ENCODE measurements around the gene KRTAP10-2. TPM values are rescaled to one million over a fixed set of nuclear protein-coding genes. Genes with fewer than 3 reads are reported as not detected.

Gene KRTAP10-2
- total RNA-seq, 1 experiment from 2014 or later: not detected

DNA sequence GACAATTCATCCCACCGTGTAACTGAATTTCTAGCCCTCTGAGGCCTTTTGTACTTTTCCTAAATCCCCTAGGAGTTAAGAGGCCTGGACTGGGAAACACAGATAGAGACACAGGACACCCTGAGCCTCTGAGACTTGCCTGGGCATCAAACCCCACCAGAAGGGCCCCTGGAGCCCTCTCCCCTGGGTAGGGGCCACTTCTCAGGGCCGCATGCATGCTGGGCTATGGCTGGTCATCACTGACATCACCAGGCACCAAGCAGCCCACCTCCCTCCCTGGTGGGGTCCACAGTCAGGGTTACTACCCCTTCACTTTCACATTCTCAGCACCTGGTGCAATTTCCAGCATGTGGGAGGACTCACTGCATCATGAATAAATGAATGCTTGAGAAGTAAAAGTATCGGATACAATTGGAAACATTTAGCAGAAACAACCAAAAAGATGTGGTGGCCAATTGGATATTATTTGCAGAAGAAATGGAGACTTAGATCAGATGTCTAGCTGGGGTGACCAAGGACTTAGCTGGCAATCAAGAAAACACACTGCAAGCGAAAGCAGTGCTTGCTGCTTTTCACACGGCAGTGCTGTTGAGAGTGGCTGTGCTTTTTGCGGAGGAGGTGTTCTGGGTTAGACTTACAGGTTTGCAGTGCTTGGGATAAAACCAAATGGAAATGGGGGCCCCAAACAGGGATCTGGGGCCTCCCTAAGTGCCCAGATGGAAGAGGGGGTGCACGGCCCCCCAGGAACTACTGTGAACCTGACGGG is 48.1 kb upstream of the KRTAP10-2 start:
- no peaks in the 10 kb centered on the region for H3K23me2 ChIP-seq (ENCODE audit: insufficient read length, low read depth, low read length, poor library complexity, severe bottlenecking)
- no peak overlapping the region for H3K4me3 Mint-ChIP-seq
- H3K56ac ChIP-seq (ENCODE audit: insufficient read length, low read depth, low read length): no peak overlapping the region
- no peaks in the 10 kb centered on the region; a peak in 2 of 5 replicates for H3K9me3 Mint-ChIP-seq
- no peak overlapping the region for H2BK12ac ChIP-seq (ENCODE audit: insufficient read length, low read depth, low read length)
- TF ChIP-seq, protein P1, sequence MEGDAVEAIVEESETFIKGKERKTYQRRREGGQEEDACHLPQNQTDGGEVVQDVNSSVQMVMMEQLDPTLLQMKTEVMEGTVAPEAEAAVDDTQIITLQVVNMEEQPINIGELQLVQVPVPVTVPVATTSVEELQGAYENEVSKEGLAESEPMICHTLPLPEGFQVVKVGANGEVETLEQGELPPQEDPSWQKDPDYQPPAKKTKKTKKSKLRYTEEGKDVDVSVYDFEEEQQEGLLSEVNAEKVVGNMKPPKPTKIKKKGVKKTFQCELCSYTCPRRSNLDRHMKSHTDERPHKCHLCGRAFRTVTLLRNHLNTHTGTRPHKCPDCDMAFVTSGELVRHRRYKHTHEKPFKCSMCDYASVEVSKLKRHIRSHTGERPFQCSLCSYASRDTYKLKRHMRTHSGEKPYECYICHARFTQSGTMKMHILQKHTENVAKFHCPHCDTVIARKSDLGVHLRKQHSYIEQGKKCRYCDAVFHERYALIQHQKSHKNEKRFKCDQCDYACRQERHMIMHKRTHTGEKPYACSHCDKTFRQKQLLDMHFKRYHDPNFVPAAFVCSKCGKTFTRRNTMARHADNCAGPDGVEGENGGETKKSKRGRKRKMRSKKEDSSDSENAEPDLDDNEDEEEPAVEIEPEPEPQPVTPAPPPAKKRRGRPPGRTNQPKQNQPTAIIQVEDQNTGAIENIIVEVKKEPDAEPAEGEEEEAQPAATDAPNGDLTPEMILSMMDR (conservative IDR thresholded peaks at IDR 0.05): no peak
- H3K23ac ChIP-seq (ENCODE audit: insufficient read length, low read depth, low read length): no peak overlapping the region
- WGBS (ENCODE audit: extremely low coverage, insufficient read length, low lambda C conversion rate): no CpG with 5 or more reads among the region's 8 CpGs
- peaks cover 0 to 4% (median 0%) of the 10 kb centered on the region in 3 experiments; a peak in 1 of 7 replicates for H3K36me3 Mint-ChIP-seq (ENCODE audit: insufficient read depth in 1 of 3, low read depth in 3 of 3)
- H3K4me1 ChIP-seq (ENCODE audit: insufficient read depth, low read length): no peaks in the 10 kb centered on the region
- no peak overlapping the region for H3T11ph ChIP-seq (ENCODE audit: low read length)
- H4K8ac ChIP-seq (replicated peaks; ENCODE audit: insufficient read length, low read depth, low read length): no peak overlapping the region
- H3K4me2 ChIP-seq (ENCODE audit: insufficient read depth, insufficient read length, low read length): no peak overlapping the region
- H3K79me2 ChIP-seq (ENCODE audit: insufficient read depth, low read length): no peaks in the 10 kb centered on the region
- H4K91ac ChIP-seq (ENCODE audit: insufficient read length, low read depth, low read length): no peak overlapping the region
- no peak overlapping the region for H3K4ac ChIP-seq (ENCODE audit: low read depth, low read length)
- no peaks in the 10 kb centered on the region for H4K20me1 ChIP-seq (ENCODE audit: control insufficient read depth, insufficient read depth, insufficient read length)
- H2BK20ac ChIP-seq (ENCODE audit: low read depth, low read length, poor library complexity, severe bottlenecking): no peak overlapping the region
- H2BK15ac ChIP-seq (ENCODE audit: low read depth, low read length): no peak overlapping the region
- H3K27me3 Mint-ChIP-seq (ENCODE audit: low read depth): peaks cover 8% of the 10 kb centered on the region
- H2AK5ac ChIP-seq (ENCODE audit: insufficient read length, low read length): no peak overlapping the region
- no peak overlapping the region for H2BK120ac ChIP-seq (ENCODE audit: low read depth, low read length, poor library complexity, severe bottlenecking)
- no peaks in the 10 kb centered on the region for H3K79me1 ChIP-seq (ENCODE audit: insufficient read depth, low read depth, low read length, poor library complexity, severe bottlenecking)
- no peak overlapping the region for H3K18ac ChIP-seq (ENCODE audit: insufficient read length, low read depth, low read length)
- no peaks in the 10 kb centered on the region for H3K9me3 ChIP-seq (ENCODE audit: control insufficient read depth, low read depth, low read length)
- H2BK5ac ChIP-seq (ENCODE audit: insufficient read length, low read length): no peak overlapping the region
- H2AFZ ChIP-seq (ENCODE audit: low read length): no peak overlapping the region
- H4K5ac ChIP-seq (ENCODE audit: insufficient read length, low read depth, low read length): no peak overlapping the region
- H3K14ac ChIP-seq (ENCODE audit: insufficient read depth, low read length): no peak overlapping the region
- no peak overlapping the region for H3K27ac ChIP-seq (ENCODE audit: insufficient read length, low read depth, low read length)
- H3K9ac ChIP-seq (ENCODE audit: extremely low read depth, insufficient read length, low read length): no peak overlapping the region
- H3K4me1 Mint-ChIP-seq: peaks cover 37 to 44% of the 10 kb centered on the region in 2 experiments
- peak overlapping the region in 2 of 3 experiments; percentile 55 to 90; a peak in 5 of 7 replicates for H3K27ac Mint-ChIP-seq
- peak; percentile 28 for DNase-seq
- H3K27me3 ChIP-seq (ENCODE audit: insufficient read depth, low read length): no peaks in the 10 kb centered on the region
